ENCODE results near the gene RFK. TPM values are rescaled to one million over a fixed set of nuclear protein-coding genes. Genes with fewer than 3 reads are reported as not detected.
A peak's percentile ranks its signal among the peaks of the same experiment; 100 is the strongest.

Gene RFK
- total RNA-seq, 1 donor from 2014 or later, result 8.9 TPM

GRCh38 chr9:76404401-76404800 is 10.2 kb upstream of the RFK start:
- no peaks in the 10 kb centered on the region for H3K36me3 ChIP-seq
- H3K27ac ChIP-seq, result no peak overlapping the region
- no peak overlapping the region for H3K4me3 ChIP-seq
- intact Hi-C loops (cut with DNase I), result loop anchor here (5.0 kb wide), 1 partner anchor 298 kb away; no protein-coding TSS in a partner anchor
- H3K27me3 ChIP-seq, result no peaks in the 10 kb centered on the region
- no peak for DNase-seq (ENCODE audit: low spot score in 2 of 2)
- no peak for TF ChIP-seq CTCF (IDR thresholded peaks at IDR 0.05)
- H3K9me3 ChIP-seq, result no peaks in the 10 kb centered on the region
- H3K4me1 ChIP-seq, result peaks cover 3 to 8% of the 10 kb centered on the region in 2 donors

GRCh38 chr9:76403352-76403751 is 9.1 kb upstream of the RFK start:
- no peaks in the 10 kb centered on the region for H3K27me3 ChIP-seq
- H3K9me3 ChIP-seq, result no peaks in the 10 kb centered on the region
- H3K27ac ChIP-seq, result peak overlapping the region; percentile 13 to 27
- DNase-seq (ENCODE audit: low spot score in 2 of 2), result no peak
- peak overlapping the region; percentile 29 to 30 for H3K4me3 ChIP-seq
- peak; percentile 43 to 61 (median 57) for TF ChIP-seq CTCF (IDR thresholded peaks at IDR 0.05)
- H3K36me3 ChIP-seq, result no peaks in the 10 kb centered on the region
- peaks cover 3 to 8% of the 10 kb centered on the region in 2 donors for H3K4me1 ChIP-seq
- intact Hi-C loops (cut with DNase I), result loop anchor here (5.0 kb wide), 1 partner anchor 299 kb away; no protein-coding TSS in a partner anchor

- Histone ChIP-seq H3K27ac (no peak overlapping the region), H3K27me3 (no peaks in the 10 kb centered on the region), H3K4me3 (no peak overlapping the region), H3K36me3 (no peaks in the 10 kb centered on the region), H3K4me1 (peaks cover 3 to 8% of the 10 kb centered on the region in 2 donors), H3K9me3 (no peaks in the 10 kb centered on the region)
- no peak for TF ChIP-seq CTCF (IDR thresholded peaks at IDR 0.05)
- no peak for DNase-seq (ENCODE audit: low spot score in 2 of 2)
- intact Hi-C loops (cut with DNase I), result loop anchor here (5.0 kb wide), 1 partner anchor 301 kb away; no protein-coding TSS in a partner anchor
These were observed 7.5 kb upstream of the RFK start for GRCh38 chr9:76401580-76402354.

- Histone ChIP-seq H3K4me1 (peaks cover 3 to 8% of the 10 kb centered on the region in 2 donors), H3K9me3 (no peaks in the 10 kb centered on the region), H3K36me3 (no peaks in the 10 kb centered on the region), H3K4me3 (no peak overlapping the region), H3K27ac (no peak overlapping the region), H3K27me3 (no peaks in the 10 kb centered on the region)
- no peak for TF ChIP-seq CTCF (IDR thresholded peaks at IDR 0.05)
- intact Hi-C loops (cut with DNase I), result loop anchor here (5.0 kb wide), 1 partner anchor 301 kb away; no protein-coding TSS in a partner anchor
- DNase-seq (ENCODE audit: low spot score in 2 of 2), result no peak
These were observed 7.0 kb upstream of the RFK start for GRCh38 chr9:76401176-76401575.

DNA sequence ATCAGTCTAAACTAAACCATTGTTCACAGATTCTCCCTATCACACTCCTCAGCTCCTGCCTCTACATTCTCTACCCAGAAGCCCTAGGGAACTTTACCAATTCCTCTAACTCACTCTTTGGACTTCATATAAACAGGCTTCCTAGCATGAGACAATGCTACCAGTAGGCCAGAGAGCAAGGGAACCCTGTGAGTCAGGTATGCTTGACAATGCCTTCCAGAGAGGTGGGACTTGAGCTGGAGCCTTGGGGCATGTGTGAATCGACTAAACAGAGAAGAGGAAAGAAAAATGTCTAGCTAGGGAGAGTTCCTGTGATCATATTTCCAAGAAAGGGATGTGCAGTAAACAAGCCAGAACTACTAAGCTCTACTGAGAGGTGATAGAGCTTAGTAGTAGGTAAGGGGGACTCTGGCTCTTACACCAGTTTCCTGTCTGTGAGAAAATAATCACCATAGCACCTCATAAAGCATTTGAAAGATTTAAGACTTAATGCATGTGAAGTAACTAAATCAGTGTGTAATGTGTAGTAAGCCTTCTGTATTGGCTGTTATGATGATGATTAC is 6.4 kb upstream of the RFK start:
- Histone ChIP-seq H3K4me1 (peaks cover 3 to 9% of the 10 kb centered on the region in 2 donors), H3K27me3 (no peaks in the 10 kb centered on the region), H3K4me3 (no peak overlapping the region), H3K9me3 (no peaks in the 10 kb centered on the region), H3K27ac (no peak overlapping the region), H3K36me3 (no peaks in the 10 kb centered on the region)
- DNase-seq (ENCODE audit: low spot score in 2 of 2), result no peak
- intact Hi-C loops (cut with DNase I), result loop anchor here (5.0 kb wide), 1 partner anchor 302 kb away; no protein-coding TSS in a partner anchor
- TF ChIP-seq CTCF (IDR thresholded peaks at IDR 0.05), result no peak

All from ascending aorta (tissue), 2 donors.